ENCODE data around the gene PTAR1. TPM values are rescaled to one million over a fixed set of nuclear protein-coding genes. Genes with fewer than 3 reads are reported as not detected.
A peak's percentile ranks its signal among the peaks of the same experiment; 100 is the strongest.
"Not testable (repeated sequence)": the region's sequence is repeated elsewhere in the genome, so short reads cannot be mapped to it uniquely, and the experiment has no call there.

The PTAR1 gene
- total RNA-seq: 10 to 100 TPM; 31.1 to 34.5 TPM
- long read RNA-seq, partial matches to known transcripts: 0 of 8 reads
- long read RNA-seq, other reads (novel, unspliced or antisense): 7 of 8 reads

- peak; percentile 98 for ATAC-seq
- intact Hi-C loops (cut with DNase I): loop anchor here (5.0 to 10.0 kb wide), 3 partner anchors 85 to 118 kb away; partner anchors contain the start of gene APBA1 (in 2 of the 2)
- peak; percentile 94 for DNase-seq
Measured at GRCh38 chr9:69759421-69760277, at the start of gene PTAR1. Gene PTAR1, minus strand, starts transcription at chr9:69760011. Its CDS starts 73 bp downstream, at chr9:69759938.

- no peak for DNase-seq
- intact Hi-C loops (cut with DNase I): no loop called here
- no peak for ATAC-seq
Measured at GRCh38 chr9:69809304-69809863, 49.6 kb upstream of the PTAR1 start.

- intact Hi-C loops (cut with DNase I): no loop called here
- ATAC-seq: no peak
- no peak for DNase-seq
Measured at GRCh38 chr9:69806627-69807026, 46.8 kb upstream of the PTAR1 start.

- peak; percentile 53 to 54 for ATAC-seq
- DNase-seq: peak; percentile 26
- intact Hi-C loops (cut with DNase I): no loop called here
Measured at GRCh38 chr9:69805962-69806515, 46.2 kb upstream of the PTAR1 start.

- intact Hi-C loops (cut with DNase I): no loop called here
- DNase-seq (no peak), ATAC-seq (no peak)
Measured at GRCh38 chr9:69801989-69802388, 42.2 kb upstream of the PTAR1 start.

- ATAC-seq; DNase-seq; intact Hi-C loops (cut with DNase I): not testable (repeated sequence)
Measured at GRCh38 chr9:69800027-69800426, 40.2 kb upstream of the PTAR1 start.

- ATAC-seq; intact Hi-C loops (cut with DNase I); DNase-seq: not testable (repeated sequence)
Measured at GRCh38 chr9:69799521-69799920, 39.7 kb upstream of the PTAR1 start.

- DNase-seq (no peak), ATAC-seq (no peak)
- intact Hi-C loops (cut with DNase I): no loop called here
Measured at GRCh38 chr9:69798744-69799143, 38.9 kb upstream of the PTAR1 start.

- ATAC-seq (no peak), DNase-seq (no peak)
- intact Hi-C loops (cut with DNase I): no loop called here
Measured at GRCh38 chr9:69797675-69798074, 37.9 kb upstream of the PTAR1 start.

GRCh38 chr9:69794356-69794755 lies 34.5 kb upstream of the PTAR1 start:
- intact Hi-C loops (cut with DNase I): no loop called here
- DNase-seq: no peak
- ATAC-seq: no peak

- ATAC-seq (no peak), DNase-seq (no peak)
- intact Hi-C loops (cut with DNase I): no loop called here
Measured at GRCh38 chr9:69785757-69786156, 25.9 kb upstream of the PTAR1 start.

GRCh38 chr9:69773258-69773657 lies 13.4 kb upstream of the PTAR1 start:
- DNase-seq: no peak
- intact Hi-C loops (cut with DNase I): no loop called here
- ATAC-seq: no peak

GRCh38 chr9:69771775-69772418 lies 12.1 kb upstream of the PTAR1 start:
- ATAC-seq: peak in 1 of 2 donors; percentile 30
- no peak for DNase-seq
- intact Hi-C loops (cut with DNase I): no loop called here

GRCh38 chr9:69768716-69769115 lies 8.9 kb upstream of the PTAR1 start:
- DNase-seq (no peak), ATAC-seq (no peak)
- intact Hi-C loops (cut with DNase I): no loop called here

GRCh38 chr9:69768101-69768500 lies 8.3 kb upstream of the PTAR1 start:
- intact Hi-C loops (cut with DNase I): no loop called here
- ATAC-seq (no peak), DNase-seq (no peak)

- intact Hi-C loops (cut with DNase I); DNase-seq; ATAC-seq: not testable (repeated sequence)
Measured at GRCh38 chr9:69763862-69764261, 4.1 kb upstream of the PTAR1 start.

GRCh38 chr9:69762527-69762926 lies 2.7 kb upstream of the PTAR1 start:
- ATAC-seq: no peak

GRCh38 chr9:69760278-69760610 lies 433 bp upstream of the PTAR1 start:
- ATAC-seq: peak; percentile 5 to 12
- intact Hi-C loops (cut with DNase I): no loop called here
- DNase-seq: no peak

More at GRCh38 chr9:69762527-69762926, 2.7 kb upstream of the PTAR1 start:
- no peak for DNase-seq
- intact Hi-C loops (cut with DNase I): no loop called here

- DNase-seq: no peak
- intact Hi-C loops (cut with DNase I): loop anchor here (5.0 to 10.0 kb wide), 3 partner anchors 84 to 118 kb away; partner anchors contain the start of gene APBA1 (in 2 of the 2)
- peak in 1 of 2 donors; percentile 10 for ATAC-seq
Measured at GRCh38 chr9:69759021-69759420, 790 bp downstream of the PTAR1 start.
